Thoracic aorta (tissue), 2 donors: ENCODE measurements around the gene SCRT2. TPM values are rescaled to one million over a fixed set of nuclear protein-coding genes. Genes with fewer than 3 reads are reported as not detected.
"Not testable (repeated sequence)": the region's sequence is repeated elsewhere in the genome, so short reads cannot be mapped to it uniquely, and the experiment has no call there.

Experiments used
- ATAC-seq: fragments of 150-250 bp; one replicate; pipeline ENCODE4 v1.8.0; 2017; ENCODE audit warnings: low read depth; ENCODE audit not compliant: insufficient number of reproducible peaks, low FRiP score
- DNase-seq: peaks from one replicate; pipeline ENCODE4 v3.0.0-alpha.2; 2020; ENCODE audit warnings: low spot score
- H3K27ac ChIP-seq, 2 donors: fragments of 200-600 bp; sonication (generic); 1 replicate in 1 of 2; 2 replicates in 1 of 2; pipeline ENCODE4 v1.5.1; 2016; ENCODE audit warnings: mild to moderate bottlenecking in 2 of 2, moderate library complexity in 2 of 2
- H3K27me3 ChIP-seq: fragments of 200-600 bp; sonication (generic); replicated peaks from 2 replicates; pipeline ENCODE4 v1.6.0; 2016; ENCODE audit warnings: mild to moderate bottlenecking; ENCODE audit not compliant: insufficient read depth
- H3K36me3 ChIP-seq: fragments of 200-600 bp; sonication (generic); one replicate; pipeline ENCODE4 v1.5.1; 2016
- H3K4me1 ChIP-seq, 2 donors: fragments of 200-600 bp; sonication (generic); 1 replicate in 1 of 2; 2 replicates in 1 of 2; pipeline versions ENCODE4 v1.5.1 to v1.6.0; 2016; ENCODE audit warnings: low read depth in 2 of 2, mild to moderate bottlenecking in 1 of 2; ENCODE audit not compliant: control insufficient read depth in 1 of 2
- H3K4me3 ChIP-seq: fragments of 200-600 bp; sonication (generic); 2 replicates; pipeline ENCODE4 v1.5.1; 2016; ENCODE audit warnings: mild to moderate bottlenecking
- H3K9me3 ChIP-seq: fragments of 200-600 bp; sonication (generic); 2 replicates; pipeline ENCODE4 v1.5.1; 2016
- total RNA-seq, 2 donors: library from RNA; depleted of rRNA; stranded (reverse); fragments of >200 nt; gene quantifications; one replicate each; pipeline versions ENCODE4 v1.1.0 to v1.2.3, GENCODE V29; 2016
- TF ChIP-seq, protein P1 (sequence below): fragments of 200-600 bp; sonication (generic); IDR thresholded peaks from one replicate; pipeline ENCODE4 v1.5.1; 2019; ENCODE audit warnings: antibody characterized with exemption

The SCRT2 gene
- total RNA-seq, 2 donors from 2014 or later: not detected

DNA sequence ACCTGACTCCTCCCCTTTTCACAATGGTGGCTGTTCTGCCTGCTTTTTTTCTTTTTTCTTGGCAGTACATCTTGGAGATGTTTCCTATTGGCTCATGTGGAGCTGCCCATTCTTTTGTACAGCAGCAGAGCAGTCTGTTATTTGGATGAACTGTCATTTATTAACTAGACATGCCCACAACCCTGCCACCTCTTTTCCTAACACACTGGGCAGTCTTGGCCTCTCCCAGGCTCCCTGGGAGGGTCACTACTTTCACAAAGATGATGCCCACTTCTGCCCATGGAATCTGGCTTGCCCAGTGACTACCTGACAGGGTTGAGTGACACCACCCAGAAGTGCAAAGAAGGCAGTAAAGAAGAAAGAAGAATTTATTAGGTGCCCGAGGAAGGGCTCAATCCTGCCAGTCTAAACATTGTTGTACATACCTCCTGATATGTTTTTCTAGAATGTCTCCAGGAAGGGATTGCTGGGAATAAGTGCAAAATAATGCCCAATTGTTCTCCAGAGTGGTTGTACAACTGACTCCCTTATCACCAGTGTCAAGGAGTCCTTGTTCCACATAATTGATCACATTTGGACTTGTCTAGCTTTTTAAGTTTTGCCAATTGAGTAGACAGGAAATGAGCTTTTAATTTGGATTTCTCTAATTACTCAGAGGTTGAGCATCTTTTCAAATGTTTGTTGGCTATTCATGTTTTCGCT lies 19.7 kb upstream of the SCRT2 start:
- Histone ChIP-seq H3K9me3 (no peaks in the 10 kb centered on the region), H3K27me3 (no peaks in the 10 kb centered on the region), H3K36me3 (no peaks in the 10 kb centered on the region), H3K4me3 (no peak overlapping the region), H3K4me1 (peaks cover 0 to 7% of the 10 kb centered on the region in 2 donors), H3K27ac (no peak overlapping the region)
- ATAC-seq: no peak
- TF ChIP-seq, protein P1, sequence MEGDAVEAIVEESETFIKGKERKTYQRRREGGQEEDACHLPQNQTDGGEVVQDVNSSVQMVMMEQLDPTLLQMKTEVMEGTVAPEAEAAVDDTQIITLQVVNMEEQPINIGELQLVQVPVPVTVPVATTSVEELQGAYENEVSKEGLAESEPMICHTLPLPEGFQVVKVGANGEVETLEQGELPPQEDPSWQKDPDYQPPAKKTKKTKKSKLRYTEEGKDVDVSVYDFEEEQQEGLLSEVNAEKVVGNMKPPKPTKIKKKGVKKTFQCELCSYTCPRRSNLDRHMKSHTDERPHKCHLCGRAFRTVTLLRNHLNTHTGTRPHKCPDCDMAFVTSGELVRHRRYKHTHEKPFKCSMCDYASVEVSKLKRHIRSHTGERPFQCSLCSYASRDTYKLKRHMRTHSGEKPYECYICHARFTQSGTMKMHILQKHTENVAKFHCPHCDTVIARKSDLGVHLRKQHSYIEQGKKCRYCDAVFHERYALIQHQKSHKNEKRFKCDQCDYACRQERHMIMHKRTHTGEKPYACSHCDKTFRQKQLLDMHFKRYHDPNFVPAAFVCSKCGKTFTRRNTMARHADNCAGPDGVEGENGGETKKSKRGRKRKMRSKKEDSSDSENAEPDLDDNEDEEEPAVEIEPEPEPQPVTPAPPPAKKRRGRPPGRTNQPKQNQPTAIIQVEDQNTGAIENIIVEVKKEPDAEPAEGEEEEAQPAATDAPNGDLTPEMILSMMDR: no peak
- no peak for DNase-seq

DNA sequence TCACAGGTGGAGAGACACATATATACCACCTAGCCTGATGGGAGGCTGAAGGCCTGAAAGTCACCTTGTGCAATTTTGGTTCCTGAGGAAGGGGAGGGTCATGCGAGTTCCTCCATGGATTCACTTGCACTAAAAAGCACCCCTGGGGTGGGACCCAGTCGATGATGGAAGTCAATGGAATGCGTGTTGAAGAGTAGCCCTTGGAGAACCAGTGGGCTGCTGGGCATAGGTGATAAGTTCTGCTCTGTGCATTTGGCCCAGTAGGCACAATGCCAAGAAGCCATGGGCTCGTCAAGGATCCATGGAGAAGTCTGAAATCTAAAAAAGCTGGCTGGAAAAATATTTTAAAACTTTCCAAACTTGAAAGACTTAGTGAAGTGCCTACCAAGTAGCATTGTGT lies 18.9 kb upstream of the SCRT2 start:
- Histone ChIP-seq H3K36me3 (no peaks in the 10 kb centered on the region), H3K4me3 (no peak overlapping the region), H3K9me3 (no peaks in the 10 kb centered on the region), H3K27ac (no peak overlapping the region), H3K27me3 (no peaks in the 10 kb centered on the region), H3K4me1 (no peaks in the 10 kb centered on the region)
- ATAC-seq: no peak
- TF ChIP-seq, protein P1: no peak
- DNase-seq: no peak

DNA sequence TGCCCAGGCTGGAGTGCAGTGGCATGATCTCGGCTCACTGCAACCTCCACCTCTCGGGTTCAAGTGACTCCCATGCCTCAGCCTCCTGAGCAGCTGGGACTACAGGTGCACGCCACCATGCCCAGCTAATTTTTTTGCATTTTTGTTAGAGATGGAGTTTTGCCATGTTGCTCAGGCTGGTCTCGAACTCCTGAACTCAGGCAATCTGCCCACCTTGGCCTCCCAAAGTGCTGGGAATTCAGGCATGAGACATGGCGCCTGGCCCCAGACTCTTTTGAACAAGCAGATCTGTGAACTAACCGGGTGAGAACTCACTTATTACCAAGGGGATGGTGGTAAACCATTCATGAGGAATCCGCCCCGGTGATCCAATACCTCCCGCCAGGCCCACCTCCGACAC lies 18.2 kb upstream of the SCRT2 start:
- H3K4me1 ChIP-seq, H3K4me3 ChIP-seq, H3K36me3 ChIP-seq, H3K9me3 ChIP-seq, ATAC-seq, DNase-seq, H3K27ac ChIP-seq, H3K27me3 ChIP-seq: not testable (repeated sequence)

DNA sequence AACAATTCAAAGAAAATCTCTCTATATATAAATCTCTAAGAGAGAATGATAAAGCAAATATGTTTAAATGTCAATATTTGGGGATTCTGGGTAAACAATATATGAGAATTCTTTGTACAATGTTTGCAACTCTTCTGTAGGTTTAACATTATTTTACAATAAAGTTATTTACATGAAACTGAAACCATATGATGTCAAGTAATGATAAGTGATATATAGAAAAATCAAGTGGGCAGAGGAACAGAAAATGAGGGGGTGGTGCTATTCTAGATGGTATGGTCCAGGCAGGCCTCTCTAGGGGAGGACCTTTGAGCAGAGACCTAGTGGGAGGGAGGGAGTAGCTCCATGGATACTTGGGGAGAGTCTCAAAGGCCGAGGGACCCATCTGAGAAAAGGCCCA lies 16.4 kb upstream of the SCRT2 start:
- TF ChIP-seq, protein P1: no peak
- Histone ChIP-seq H3K27ac (no peak overlapping the region), H3K4me1 (no peaks in the 10 kb centered on the region), H3K27me3 (no peaks in the 10 kb centered on the region), H3K36me3 (no peaks in the 10 kb centered on the region), H3K4me3 (no peak overlapping the region), H3K9me3 (no peaks in the 10 kb centered on the region)
- no peak for ATAC-seq
- no peak for DNase-seq

DNA sequence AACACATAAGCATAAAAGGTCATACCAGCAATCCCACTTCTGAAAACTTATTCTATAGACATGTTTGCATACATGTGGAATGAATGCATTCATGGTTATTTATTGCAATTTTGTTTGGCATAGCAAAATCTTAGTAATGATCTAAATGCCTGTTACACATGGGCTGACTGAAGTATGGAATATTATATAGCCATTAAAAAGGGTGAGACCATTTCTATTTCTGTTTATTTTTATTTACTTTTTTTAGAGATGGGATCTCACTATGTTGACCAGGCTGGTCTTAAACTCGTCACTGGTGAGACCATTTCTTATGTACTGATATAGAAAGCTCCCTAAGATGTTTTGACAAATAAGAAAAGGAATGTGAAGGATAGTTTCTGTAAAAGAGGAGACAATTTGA lies 14.3 kb upstream of the SCRT2 start:
- Histone ChIP-seq H3K9me3 (no peaks in the 10 kb centered on the region), H3K4me1 (no peaks in the 10 kb centered on the region), H3K27ac (no peak overlapping the region), H3K36me3 (no peaks in the 10 kb centered on the region), H3K27me3 (no peaks in the 10 kb centered on the region), H3K4me3 (no peak overlapping the region)
- TF ChIP-seq, protein P1: no peak
- ATAC-seq (no peak), DNase-seq (no peak)

DNA sequence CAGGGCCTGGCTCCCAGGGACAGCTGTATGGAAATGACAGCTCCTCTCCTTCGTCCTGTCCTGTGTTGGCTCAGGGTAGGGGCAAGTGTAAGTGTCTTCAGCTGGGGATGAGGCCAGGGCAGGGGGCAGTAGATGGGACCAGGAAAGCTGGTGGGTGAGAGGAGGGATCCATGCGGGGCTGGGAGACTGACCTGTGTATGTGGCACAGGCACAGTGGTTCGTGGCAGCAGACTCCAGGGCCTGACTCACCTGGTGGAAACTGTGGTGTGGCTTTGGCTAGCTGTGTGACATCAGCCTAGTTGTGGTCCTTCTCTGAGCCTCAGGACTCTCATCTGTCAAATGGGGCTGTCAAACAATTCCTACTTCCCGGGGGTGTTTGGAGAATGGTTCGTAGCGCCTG lies 13.7 kb upstream of the SCRT2 start:
- TF ChIP-seq, protein P1: no peak
- no peak overlapping the region for H3K4me3 ChIP-seq
- H3K9me3 ChIP-seq: no peaks in the 10 kb centered on the region
- no peaks in the 10 kb centered on the region for H3K27me3 ChIP-seq
- no peaks in the 10 kb centered on the region for H3K4me1 ChIP-seq
- ATAC-seq (no peak), DNase-seq (no peak)
- no peaks in the 10 kb centered on the region for H3K36me3 ChIP-seq
- H3K27ac ChIP-seq: no peak overlapping the region
